Measurements from ENCODE around the gene TOGARAM2. TPM values are rescaled to one million over a fixed set of nuclear protein-coding genes. Genes with fewer than 3 reads are reported as not detected.

The TOGARAM2 gene
- total and polyA plus RNA-seq, 2 of the 8 experiments (the other 6 are each of a cell fraction or from before 2014, with no cell fraction given): 0.42 to 1.4 TPM

DNA sequence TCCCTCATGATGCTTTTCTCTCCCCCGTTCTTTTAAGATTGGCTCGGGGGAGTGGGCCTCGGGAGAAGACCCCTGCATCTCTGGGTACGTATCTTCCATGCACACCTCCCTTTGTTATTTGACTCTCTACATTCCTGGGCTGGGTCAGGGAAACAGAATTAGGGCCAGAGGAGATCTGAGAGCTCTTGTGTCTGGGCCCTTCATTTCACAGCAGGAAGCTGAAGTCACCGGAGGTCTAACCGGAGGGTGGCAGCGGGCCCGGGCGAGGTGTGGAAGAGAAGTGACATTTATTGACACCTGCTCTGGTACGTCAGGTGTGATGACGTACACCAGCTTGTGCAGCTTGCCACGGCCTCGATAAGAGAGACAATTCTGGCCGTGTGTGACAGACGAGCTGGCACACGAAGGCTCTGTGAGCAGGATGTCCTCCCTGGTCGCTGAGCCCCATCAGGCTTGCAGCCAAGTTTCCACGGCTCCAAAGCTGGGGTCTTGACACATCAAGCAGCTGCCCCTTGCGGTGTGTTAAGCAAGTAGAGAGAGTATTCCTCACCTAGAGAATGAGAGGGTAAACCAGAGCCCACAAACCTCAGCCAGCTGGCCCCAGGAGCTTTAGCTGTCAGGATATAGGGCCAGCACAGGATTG, 30.4 kb downstream of the TOGARAM2 start (continued):
- TF ChIP-seq, protein P1, sequence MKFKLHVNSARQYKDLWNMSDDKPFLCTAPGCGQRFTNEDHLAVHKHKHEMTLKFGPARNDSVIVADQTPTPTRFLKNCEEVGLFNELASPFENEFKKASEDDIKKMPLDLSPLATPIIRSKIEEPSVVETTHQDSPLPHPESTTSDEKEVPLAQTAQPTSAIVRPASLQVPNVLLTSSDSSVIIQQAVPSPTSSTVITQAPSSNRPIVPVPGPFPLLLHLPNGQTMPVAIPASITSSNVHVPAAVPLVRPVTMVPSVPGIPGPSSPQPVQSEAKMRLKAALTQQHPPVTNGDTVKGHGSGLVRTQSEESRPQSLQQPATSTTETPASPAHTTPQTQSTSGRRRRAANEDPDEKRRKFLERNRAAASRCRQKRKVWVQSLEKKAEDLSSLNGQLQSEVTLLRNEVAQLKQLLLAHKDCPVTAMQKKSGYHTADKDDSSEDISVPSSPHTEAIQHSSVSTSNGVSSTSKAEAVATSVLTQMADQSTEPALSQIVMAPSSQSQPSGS (IDR thresholded peaks at IDR 0.05; ENCODE audit: low read length): no peak
- TF ChIP-seq SRF (IDR thresholded peaks at IDR 0.05; ENCODE audit: low read depth, low read length) (no peak), RNF2 (IDR thresholded peaks at IDR 0.05; ENCODE audit: borderline replicate concordance, low read depth, low read length, missing control alignments, poor library complexity, severe bottlenecking) (no peak), BACH1 (IDR thresholded peaks at IDR 0.05; ENCODE audit: low read length) (no peak), BRCA1 (IDR thresholded peaks at IDR 0.05; ENCODE audit: low read depth, low read length) (no peak), RBBP5 (IDR thresholded peaks at IDR 0.05; ENCODE audit: borderline replicate concordance, low read depth, low read length) (no peak)

Measured in H1 (cell line).